Measurements from ENCODE around the gene ACSS2.

Gene ACSS2

GRCh38 chr20:34953960-34954359 lies 77.5 kb downstream of the ACSS2 start:
- H3K9me3 ChIP-seq (replicated peaks; ENCODE audit: insufficient read depth, low read length), result no peaks in the 10 kb centered on the region
- H3K9me2 ChIP-seq (replicated peaks; ENCODE audit: insufficient read depth, low read length), result no peaks in the 10 kb centered on the region
- TF ChIP-seq CTCF (IDR thresholded peaks at IDR 0.05; ENCODE audit: low read length) (no peak), EZH2 (optimal IDR thresholded peaks at IDR 0.05; ENCODE audit: low read depth, low read length) (no peak), EZH2phosphoT487 (IDR thresholded peaks at IDR 0.05; ENCODE audit: low read length) (no peak)
- H3K4me3 ChIP-seq (ENCODE audit: low read length), result no peak overlapping the region
- H3K4me1 ChIP-seq (ENCODE audit: low read length), result peaks cover 8% of the 10 kb centered on the region
- no peak overlapping the region for H3K27ac ChIP-seq (ENCODE audit: low read length)
- no peak for DNase-seq
- no peak overlapping the region for H3K4me2 ChIP-seq (ENCODE audit: low read depth, low read length)
- H3K9ac ChIP-seq (ENCODE audit: low read length), result no peak overlapping the region
- no peaks in the 10 kb centered on the region for H4K20me1 ChIP-seq (ENCODE audit: insufficient read depth, low read length)
- H3K36me3 ChIP-seq (replicated peaks; ENCODE audit: insufficient read depth, low read length), result no peaks in the 10 kb centered on the region
- H2AFZ ChIP-seq (ENCODE audit: low read length), result no peak overlapping the region
- H3K27me3 ChIP-seq (replicated peaks; ENCODE audit: insufficient read depth, low read length), result no peaks in the 10 kb centered on the region
- no peaks in the 10 kb centered on the region; the same call in 1 of the 2 replicates for H3F3A ChIP-seq (ENCODE audit: insufficient read depth, low read length)
- H3K79me2 ChIP-seq (ENCODE audit: low read length), result no peaks in the 10 kb centered on the region

- H3K9ac ChIP-seq (ENCODE audit: low read length), result peak overlapping the region; percentile 81
- H3K79me2 ChIP-seq (ENCODE audit: low read length), result no peaks in the 10 kb centered on the region
- DNase-seq, result no peak
- H3K36me3 ChIP-seq (replicated peaks; ENCODE audit: insufficient read depth, low read length), result no peaks in the 10 kb centered on the region
- H3K9me2 ChIP-seq (replicated peaks; ENCODE audit: insufficient read depth, low read length), result no peaks in the 10 kb centered on the region
- H3K4me3 ChIP-seq (ENCODE audit: low read length), result peak overlapping the region; percentile 85
- H3K4me1 ChIP-seq (ENCODE audit: low read length), result peaks cover 8% of the 10 kb centered on the region
- H3K27me3 ChIP-seq (replicated peaks; ENCODE audit: insufficient read depth, low read length), result no peaks in the 10 kb centered on the region
- no peaks in the 10 kb centered on the region for H3K9me3 ChIP-seq (replicated peaks; ENCODE audit: insufficient read depth, low read length)
- H4K20me1 ChIP-seq (ENCODE audit: insufficient read depth, low read length), result no peaks in the 10 kb centered on the region
- no peaks in the 10 kb centered on the region; the same call in 1 of the 2 replicates for H3F3A ChIP-seq (ENCODE audit: insufficient read depth, low read length)
- TF ChIP-seq CTCF (IDR thresholded peaks at IDR 0.05; ENCODE audit: low read length) (no peak), EZH2phosphoT487 (IDR thresholded peaks at IDR 0.05; ENCODE audit: low read length) (no peak), EZH2 (optimal IDR thresholded peaks at IDR 0.05; ENCODE audit: low read depth, low read length) (no peak)
- H2AFZ ChIP-seq (ENCODE audit: low read length), result peak overlapping the region; percentile 94
- H3K4me2 ChIP-seq (ENCODE audit: low read depth, low read length), result peak overlapping the region; percentile 83
- peak overlapping the region; percentile 64; the same call in 1 of the 2 replicates for H3K27ac ChIP-seq (ENCODE audit: low read length)
Observed at GRCh38 chr20:34954904-34955230, 78.5 kb downstream of the ACSS2 start.

GRCh38 chr20:34955231-34956040 lies 79.0 kb downstream of the ACSS2 start, which contains the start of the genes GSS and MYH7B:
TSS of gene GSS (minus strand) at chr20:34955806. CDS start at chr20:34951852, 3,954 bp downstream.
TSS of gene MYH7B (plus strand) at chr20:34955868. CDS start at chr20:34978006, 22,138 bp downstream.
- Histone ChIP-seq H3K9me2 (replicated peaks; ENCODE audit: insufficient read depth, low read length) (no peaks in the 10 kb centered on the region), H3K4me2 (ENCODE audit: low read depth, low read length) (peak within 1 kb of the TSS; percentile 83), H3K27ac (ENCODE audit: low read length) (peak within 1 kb of the TSS; percentile 64; the same call in 1 of the 2 replicates), H3K4me1 (ENCODE audit: low read length) (peaks cover 8% of the 10 kb centered on the region), H3K27me3 (replicated peaks; ENCODE audit: insufficient read depth, low read length) (no peaks in the 10 kb centered on the region), H3K36me3 (replicated peaks; ENCODE audit: insufficient read depth, low read length) (no peaks in the 10 kb centered on the region), H3K4me3 (ENCODE audit: low read length) (peak within 1 kb of the TSS; percentile 85), H3K9me3 (replicated peaks; ENCODE audit: insufficient read depth, low read length) (no peaks in the 10 kb centered on the region), H3F3A (ENCODE audit: insufficient read depth, low read length) (no peaks in the 10 kb centered on the region; the same call in 1 of the 2 replicates), H2AFZ (ENCODE audit: low read length) (peak within 1 kb of the TSS; percentile 94), H4K20me1 (ENCODE audit: insufficient read depth, low read length) (no peaks in the 10 kb centered on the region), H3K79me2 (ENCODE audit: low read length) (no peaks in the 10 kb centered on the region), H3K9ac (ENCODE audit: low read length) (peak within 1 kb of the TSS; percentile 81)
- TF ChIP-seq CTCF (IDR thresholded peaks at IDR 0.05; ENCODE audit: low read length), result peak; percentile 60
- no peak for TF ChIP-seq EZH2phosphoT487 (IDR thresholded peaks at IDR 0.05; ENCODE audit: low read length)
- no peak for TF ChIP-seq EZH2 (optimal IDR thresholded peaks at IDR 0.05; ENCODE audit: low read depth, low read length)
- peak; percentile 97 for DNase-seq
